Gastroesophageal sphincter (tissue), 4 donors: ENCODE data around the gene SYTL2. TPM values are rescaled to one million over a fixed set of nuclear protein-coding genes. Genes with fewer than 3 reads are reported as not detected.

ENCODE experiments used
- ATAC-seq: fragments of 150-250 bp; one replicate; pipeline ENCODE4 v1.9.1; 2016; ENCODE audit warnings: mild to moderate bottlenecking, moderate library complexity
- H3K27ac ChIP-seq, 4 donors: fragments of 200-600 bp; sonication (generic) in 3 of 4; 1 replicate in 3 of 4; 2 replicates in 1 of 4; pipeline ENCODE4 v1.5.1; 2016 to 2019
- H3K27me3 ChIP-seq: fragments of 200-600 bp; sonication (generic); one replicate; pipeline ENCODE4 v1.5.1; 2019
- H3K36me3 ChIP-seq, 2 donors: fragments of 200-600 bp; sonication (generic); one replicate each; pipeline ENCODE4 v1.5.1; 2019; ENCODE audit warnings: control low read depth in 1 of 2
- H3K4me1 ChIP-seq, 3 donors: fragments of 200-600 bp; sonication (generic); 1 replicate in 2 of 3; 2 replicates in 1 of 3; pipeline ENCODE4 v1.5.1; 2016 to 2019; ENCODE audit warnings: control low read depth in 2 of 3
- H3K4me3 ChIP-seq, 2 donors: fragments of 200-600 bp; sonication (generic); one replicate each; pipeline ENCODE4 v1.5.1; 2019; ENCODE audit warnings: mild to moderate bottlenecking in 1 of 2, moderate library complexity in 1 of 2
- H3K9me3 ChIP-seq, 3 donors: fragments of 200-600 bp; sonication (generic); one replicate each; pipeline ENCODE4 v1.5.1; 2017 to 2019; ENCODE audit warnings: control low read depth in 2 of 3
- CTCF ChIP-seq, 4 experiments: fragments of 200-600 bp in 2 of 4; fragments of 450-650 bp in 2 of 4; sonication (generic) in 1 of 4; IDR thresholded peaks; one replicate each; pipeline ENCODE4 v1.5.1; 2017 to 2019; ENCODE audit warnings: antibody characterized with exemption in 4 of 4, mild to moderate bottlenecking in 2 of 4, moderate library complexity in 2 of 4
- EP300 ChIP-seq: sonication (generic); formaldehyde crosslinking; IDR thresholded peaks from one replicate; pipeline ENCODE4 v1.6.1; 2017; ENCODE audit warnings: antibody characterized with exemption, mild to moderate bottlenecking
- POLR2A ChIP-seq, 2 donors: fragments of 450-650 bp; IDR thresholded peaks; one replicate each; pipeline ENCODE4 v1.6.1; 2017; ENCODE audit warnings: antibody characterized with exemption in 2 of 2, mild to moderate bottlenecking in 2 of 2, moderate library complexity in 1 of 2
- POLR2AphosphoS5 ChIP-seq: sonication (generic); formaldehyde crosslinking; IDR thresholded peaks from one replicate; pipeline ENCODE4 v1.6.1; 2017; ENCODE audit warnings: antibody characterized with exemption
- WGBS, 2 donors: methylation state at CpG; one replicate each; pipeline ENCODE4 v1.1.5; 2018; ENCODE audit warnings: low coverage in 1 of 2; 5-methylcytosine and 5-hydroxymethylcytosine counted together
- total RNA-seq, 4 donors: library from RNA; depleted of rRNA; stranded (reverse); fragments of >200 nt; gene quantifications; one replicate each; pipeline ENCODE4 v1.1.0, GENCODE V29; 2016

Gene SYTL2
- total RNA-seq, 4 donors from 2014 or later, result 4.7 to 23.6 (median 8.4) TPM

GRCh38 chr11:85769771-85770170, 41.2 kb downstream of the SYTL2 start:
- TF ChIP-seq EP300, result no peak
- Histone ChIP-seq H3K27me3 (no peaks in the 10 kb centered on the region), H3K9me3 (peaks cover 0 to 10% (median 0%) of the 10 kb centered on the region in 3 donors), H3K4me1 (peaks cover 0 to 11% (median 0%) of the 10 kb centered on the region in 3 donors), H3K27ac (no peak overlapping the region), H3K4me3 (no peak overlapping the region), H3K36me3 (no peaks in the 10 kb centered on the region)
- 77 to 100% methylated on average over 1 to 4 of the region's 5 CpGs for WGBS, 2 donors
- ATAC-seq, result no peak

GRCh38 chr11:85768473-85769146, 42.3 kb downstream of the SYTL2 start:
- WGBS, 2 donors, result no CpG with 5 or more reads among the region's 1 CpG
- no peaks in the 10 kb centered on the region for H3K36me3 ChIP-seq

DNA sequence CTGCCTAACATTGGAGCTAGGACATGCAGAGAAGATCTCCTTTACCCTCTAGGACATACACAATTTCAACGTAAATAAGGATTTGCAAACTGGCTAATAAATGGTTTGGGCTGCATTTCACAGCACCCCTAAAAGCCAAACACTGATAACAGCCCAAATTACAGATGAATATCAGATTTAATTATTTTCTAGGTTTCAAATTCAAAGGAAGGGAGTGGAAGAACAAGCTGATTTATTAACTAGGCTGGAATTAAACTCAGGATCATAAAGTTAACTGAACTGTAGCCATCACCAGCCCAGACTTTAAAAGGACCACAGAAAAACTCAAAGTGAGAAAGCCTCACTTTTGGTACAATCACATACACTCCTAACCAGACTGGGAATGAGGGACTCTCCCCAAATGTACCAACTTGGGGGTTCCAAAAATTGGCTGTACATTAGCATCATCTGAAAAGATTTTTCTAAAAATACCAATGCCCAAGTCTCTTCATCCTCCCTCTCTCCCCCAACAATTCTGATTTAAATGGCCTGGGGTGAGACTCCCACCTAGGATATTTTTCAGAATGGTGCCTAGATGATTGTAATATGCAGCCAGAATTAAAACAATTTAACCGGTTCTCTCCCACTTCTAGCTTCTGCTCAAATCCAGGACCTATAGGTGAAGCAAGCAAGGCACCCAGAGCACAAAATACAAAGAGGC, 43.5 kb downstream of the SYTL2 start:
- Histone ChIP-seq H3K36me3 (no peaks in the 10 kb centered on the region), H3K4me1 (no peaks in the 10 kb centered on the region), H3K27ac (no peak overlapping the region), H3K27me3 (no peaks in the 10 kb centered on the region), H3K9me3 (peaks cover 0 to 10% (median 0%) of the 10 kb centered on the region in 3 donors), H3K4me3 (no peak overlapping the region)
- TF ChIP-seq EP300, result no peak
- no peak for TF ChIP-seq POLR2AphosphoS5
- TF ChIP-seq POLR2A (IDR thresholded peaks at IDR 0.05), result no peak
- no peak for TF ChIP-seq CTCF (IDR thresholded peaks at IDR 0.05)
- ATAC-seq, result no peak
- WGBS, 2 donors, result 73 to 81% methylated on average over 2 of the region's 2 CpGs

More at GRCh38 chr11:85768473-85769146, 42.3 kb downstream of the SYTL2 start:
- TF ChIP-seq POLR2A (IDR thresholded peaks at IDR 0.05) (no peak), POLR2AphosphoS5 (no peak), EP300 (no peak), CTCF (IDR thresholded peaks at IDR 0.05) (no peak)
- Histone ChIP-seq H3K4me1 (peaks cover 0 to 11% (median 0%) of the 10 kb centered on the region in 3 donors), H3K27me3 (no peaks in the 10 kb centered on the region), H3K9me3 (peaks cover 0 to 10% (median 0%) of the 10 kb centered on the region in 3 donors), H3K4me3 (no peak overlapping the region), H3K27ac (no peak overlapping the region)
- no peak for ATAC-seq

DNA sequence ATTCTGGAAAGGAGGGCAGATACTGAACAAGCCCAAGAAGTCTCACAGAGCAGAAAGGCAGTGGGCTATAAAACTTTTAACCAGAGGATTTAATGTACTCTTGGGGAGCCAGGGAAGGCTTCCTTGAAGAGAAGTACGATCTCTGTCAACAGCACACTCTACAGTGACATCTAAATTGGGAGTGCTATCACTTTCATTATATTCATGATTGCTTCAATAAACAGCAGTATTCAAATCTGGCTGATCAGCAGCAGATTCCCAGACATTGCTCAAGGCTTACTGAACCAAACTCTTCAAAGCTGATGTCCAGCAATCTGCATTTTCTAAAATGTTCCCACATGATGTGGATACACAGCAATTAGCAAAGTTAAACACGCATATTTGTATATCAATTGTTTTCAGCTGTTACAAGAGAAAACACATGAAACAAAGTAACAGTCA, 44.2 kb downstream of the SYTL2 start:
- Histone ChIP-seq H3K27me3 (no peaks in the 10 kb centered on the region), H3K9me3 (peaks cover 0 to 10% (median 0%) of the 10 kb centered on the region in 3 donors), H3K36me3 (no peaks in the 10 kb centered on the region), H3K4me3 (no peak overlapping the region), H3K27ac (no peak overlapping the region), H3K4me1 (no peaks in the 10 kb centered on the region)
- TF ChIP-seq EP300 (no peak), POLR2AphosphoS5 (no peak), CTCF (IDR thresholded peaks at IDR 0.05) (no peak), POLR2A (IDR thresholded peaks at IDR 0.05) (no peak)
- 88 to 100% methylated on average over 1 of the region's 2 CpGs for WGBS, 2 donors
- ATAC-seq, result no peak

DNA sequence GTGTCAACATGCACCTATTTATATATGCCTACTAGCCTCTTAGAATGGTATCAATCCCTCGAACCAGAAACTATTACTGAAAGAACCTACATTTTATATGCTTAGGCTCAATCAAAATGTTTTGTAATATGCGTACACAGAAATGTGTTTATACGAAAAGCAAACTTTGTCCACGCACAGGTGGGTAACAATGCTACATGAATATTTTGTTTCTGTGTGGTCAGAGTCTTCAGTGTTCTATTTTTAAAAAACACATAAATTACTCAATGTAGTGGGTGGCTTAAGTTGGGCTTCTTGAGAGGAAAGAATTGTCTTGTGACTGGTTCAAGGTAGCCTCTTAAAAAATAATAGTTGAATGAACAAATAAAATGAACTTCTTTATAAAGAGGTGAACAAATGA, 46.1 kb downstream of the SYTL2 start:
- no peaks in the 10 kb centered on the region for H3K4me1 ChIP-seq
- no peak overlapping the region for H3K27ac ChIP-seq
- ATAC-seq, result no peak
- 87 to 100% methylated on average over 4 of the region's 4 CpGs for WGBS, 2 donors
- no peak for TF ChIP-seq POLR2A (IDR thresholded peaks at IDR 0.05)
- no peak for TF ChIP-seq CTCF (IDR thresholded peaks at IDR 0.05)
- no peak for TF ChIP-seq POLR2AphosphoS5
- no peak for TF ChIP-seq EP300
- no peaks in the 10 kb centered on the region for H3K36me3 ChIP-seq
- H3K9me3 ChIP-seq, result peaks cover 0 to 8% (median 0%) of the 10 kb centered on the region in 3 donors
- no peaks in the 10 kb centered on the region for H3K27me3 ChIP-seq
- H3K4me3 ChIP-seq, result no peak overlapping the region
